Stimulated activated naive CD8-positive, alpha-beta T cell treated with anti-CD3 and anti-CD28 coated beads, Interleukin-15, amount 100 ng/mL, for 72 hours (primary cell): Measurements from ENCODE around the gene PLXDC2.
A peak's percentile ranks its signal among the peaks of the same experiment; 100 is the strongest.

ENCODE experiments used
- ATAC-seq: fragments of 150-1000 bp; cut with Tn5 transposase; 2 replicates; pipeline ENCODE4 v1.10.0; 2021; ENCODE audit warnings: mild to moderate bottlenecking, moderate library complexity
- DNase-seq, 2 donors: peaks; one replicate each; pipeline ENCODE4 v3.0.0; 2021 to 2022
- H3K27ac Mint-ChIP-seq, 2 donors: one replicate each; pipeline ENCODE4 v1.8.0; 2022; ENCODE audit warnings: mild to moderate bottlenecking in 2 of 2, mixed read lengths in 2 of 2, moderate library complexity in 2 of 2
- H3K27me3 Mint-ChIP-seq: one replicate; pipeline ENCODE4 v1.8.0; 2022; ENCODE audit warnings: mixed read lengths
- H3K4me1 Mint-ChIP-seq: one replicate; pipeline ENCODE4 v1.8.0; 2022; ENCODE audit warnings: mild to moderate bottlenecking, mixed read lengths
- H3K4me3 Mint-ChIP-seq, 2 donors: one replicate each; pipeline ENCODE4 v1.8.0; 2022; ENCODE audit warnings: mild to moderate bottlenecking in 2 of 2, mixed read lengths in 2 of 2, moderate library complexity in 1 of 2
- H3K9me3 Mint-ChIP-seq, 2 donors: one replicate each; pipeline ENCODE4 v1.8.0; 2022; ENCODE audit warnings: mixed read lengths in 2 of 2

PLXDC2 gene

GRCh38 chr10:19869370-19869769 lies 53.1 kb downstream of the PLXDC2 start:
- Mint-ChIP-seq H3K27me3 (no peaks in the 10 kb centered on the region), H3K4me3 (no peak overlapping the region), H3K9me3 (peaks cover 0 to 20% of the 10 kb centered on the region in 2 donors), H3K27ac (no peak overlapping the region), H3K4me1 (no peaks in the 10 kb centered on the region)
- ATAC-seq (no peak), DNase-seq (no peak)

GRCh38 chr10:19872504-19873271 lies 56.5 kb downstream of the PLXDC2 start:
- Mint-ChIP-seq H3K4me3 (no peak overlapping the region), H3K27me3 (no peaks in the 10 kb centered on the region), H3K4me1 (no peaks in the 10 kb centered on the region), H3K9me3 (peaks cover 0 to 14% of the 10 kb centered on the region in 2 donors), H3K27ac (no peak overlapping the region)
- DNase-seq (no peak), ATAC-seq (no peak)

- Mint-ChIP-seq H3K27ac (no peak overlapping the region), H3K27me3 (no peaks in the 10 kb centered on the region), H3K9me3 (peaks cover 0 to 13% of the 10 kb centered on the region in 2 donors), H3K4me3 (no peak overlapping the region), H3K4me1 (no peaks in the 10 kb centered on the region)
- ATAC-seq (no peak), DNase-seq (no peak)
These were observed 58.0 kb downstream of the PLXDC2 start for GRCh38 chr10:19874190-19874589.

GRCh38 chr10:19874791-19875190 lies 58.6 kb downstream of the PLXDC2 start:
- ATAC-seq (no peak), DNase-seq (no peak)
- H3K4me1 Mint-ChIP-seq, result no peaks in the 10 kb centered on the region

GRCh38 chr10:19876570-19876969 lies 60.3 kb downstream of the PLXDC2 start:
- Mint-ChIP-seq H3K4me3 (no peak overlapping the region), H3K9me3 (peaks cover 0 to 13% of the 10 kb centered on the region in 2 donors), H3K27me3 (no peaks in the 10 kb centered on the region), H3K4me1 (no peaks in the 10 kb centered on the region), H3K27ac (peak overlapping the region in 1 of 2 donors; percentile 46)
- ATAC-seq, result no peak
- DNase-seq, result no peak

More at GRCh38 chr10:19874791-19875190, 58.6 kb downstream of the PLXDC2 start:
- H3K27ac Mint-ChIP-seq, result no peak overlapping the region
- no peaks in the 10 kb centered on the region for H3K27me3 Mint-ChIP-seq
- H3K9me3 Mint-ChIP-seq, result peaks cover 0 to 13% of the 10 kb centered on the region in 2 donors
- H3K4me3 Mint-ChIP-seq, result no peak overlapping the region

- no peak overlapping the region for H3K4me3 Mint-ChIP-seq
- DNase-seq (no peak), ATAC-seq (no peak)
- no peak overlapping the region for H3K27ac Mint-ChIP-seq
- H3K9me3 Mint-ChIP-seq, result peaks cover 0 to 13% of the 10 kb centered on the region in 2 donors
- no peaks in the 10 kb centered on the region for H3K4me1 Mint-ChIP-seq
- H3K27me3 Mint-ChIP-seq, result no peaks in the 10 kb centered on the region
These were observed 61.4 kb downstream of the PLXDC2 start for GRCh38 chr10:19877466-19878255.

GRCh38 chr10:19882621-19883020 lies 66.4 kb downstream of the PLXDC2 start:
- Mint-ChIP-seq H3K4me1 (no peaks in the 10 kb centered on the region), H3K4me3 (no peak overlapping the region), H3K27ac (no peak overlapping the region), H3K9me3 (peaks cover 4 to 8% of the 10 kb centered on the region in 2 donors), H3K27me3 (no peaks in the 10 kb centered on the region)
- no peak for DNase-seq
- no peak for ATAC-seq

GRCh38 chr10:19888061-19888660 lies 71.9 kb downstream of the PLXDC2 start:
- DNase-seq (no peak), ATAC-seq (no peak)
- Mint-ChIP-seq H3K4me3 (no peak overlapping the region), H3K27ac (no peak overlapping the region), H3K9me3 (peaks cover 7 to 8% of the 10 kb centered on the region in 2 donors), H3K4me1 (no peaks in the 10 kb centered on the region), H3K27me3 (no peaks in the 10 kb centered on the region)

GRCh38 chr10:19889256-19889655 lies 73.0 kb downstream of the PLXDC2 start:
- ATAC-seq (no peak), DNase-seq (no peak)
- no peaks in the 10 kb centered on the region for H3K27me3 Mint-ChIP-seq
- H3K27ac Mint-ChIP-seq, result no peak overlapping the region
- no peak overlapping the region for H3K4me3 Mint-ChIP-seq
- no peaks in the 10 kb centered on the region for H3K4me1 Mint-ChIP-seq
- peaks cover 4 to 7% of the 10 kb centered on the region in 2 donors for H3K9me3 Mint-ChIP-seq

- Mint-ChIP-seq H3K4me3 (no peak overlapping the region), H3K27me3 (no peaks in the 10 kb centered on the region), H3K9me3 (peaks cover 4 to 7% of the 10 kb centered on the region in 2 donors), H3K4me1 (no peaks in the 10 kb centered on the region), H3K27ac (no peak overlapping the region)
- DNase-seq (no peak), ATAC-seq (no peak)
These were observed 75.2 kb downstream of the PLXDC2 start for GRCh38 chr10:19891429-19891828.

- H3K27ac Mint-ChIP-seq, result no peak overlapping the region
- ATAC-seq (no peak), DNase-seq (no peak)
- no peak overlapping the region for H3K4me3 Mint-ChIP-seq
- H3K27me3 Mint-ChIP-seq, result no peaks in the 10 kb centered on the region
- no peaks in the 10 kb centered on the region for H3K4me1 Mint-ChIP-seq
- peaks cover 7 to 9% of the 10 kb centered on the region in 2 donors for H3K9me3 Mint-ChIP-seq
These were observed 76.0 kb downstream of the PLXDC2 start for GRCh38 chr10:19892270-19892669.

GRCh38 chr10:19892677-19893076 lies 76.4 kb downstream of the PLXDC2 start:
- Mint-ChIP-seq H3K27ac (no peak overlapping the region), H3K9me3 (peaks cover 7 to 9% of the 10 kb centered on the region in 2 donors), H3K27me3 (no peaks in the 10 kb centered on the region), H3K4me1 (no peaks in the 10 kb centered on the region), H3K4me3 (no peak overlapping the region)
- ATAC-seq (no peak), DNase-seq (no peak)

GRCh38 chr10:19895500-19895899 lies 79.3 kb downstream of the PLXDC2 start:
- no peak for ATAC-seq

GRCh38 chr10:19902456-19902855 lies 86.2 kb downstream of the PLXDC2 start:
- DNase-seq (no peak), ATAC-seq (no peak)
- Mint-ChIP-seq H3K4me3 (no peak overlapping the region), H3K4me1 (no peaks in the 10 kb centered on the region), H3K27me3 (no peaks in the 10 kb centered on the region), H3K9me3 (peaks cover 0 to 15% of the 10 kb centered on the region in 2 donors), H3K27ac (no peak overlapping the region)

More at GRCh38 chr10:19895500-19895899, 79.3 kb downstream of the PLXDC2 start:
- DNase-seq, result no peak
- no peaks in the 10 kb centered on the region for H3K4me1 Mint-ChIP-seq
- no peak overlapping the region for H3K27ac Mint-ChIP-seq
- H3K4me3 Mint-ChIP-seq, result no peak overlapping the region
- peaks cover 0 to 9% of the 10 kb centered on the region in 2 donors for H3K9me3 Mint-ChIP-seq
- no peaks in the 10 kb centered on the region for H3K27me3 Mint-ChIP-seq

GRCh38 chr10:19904202-19904661 lies 88.0 kb downstream of the PLXDC2 start:
- no peak for ATAC-seq
- Mint-ChIP-seq H3K9me3 (peaks cover 0 to 15% of the 10 kb centered on the region in 2 donors), H3K27ac (no peak overlapping the region), H3K4me3 (no peak overlapping the region), H3K4me1 (no peaks in the 10 kb centered on the region), H3K27me3 (no peaks in the 10 kb centered on the region)
- DNase-seq, result no peak
